Endothelial cell of umbilical vein (primary cell): ENCODE results near the gene MTR.

Source experiments
- CTCF ChIP-seq, 2 donors: IDR thresholded peaks; 1 replicate in 1 of 2; 2 replicates in 1 of 2; pipeline ENCODE4 v1.5.1; 2011; ENCODE audit warnings: low read length in 2 of 2, mild to moderate bottlenecking in 2 of 2, moderate library complexity in 2 of 2, control low read depth in 1 of 2, inconsistent platforms in 1 of 2, low read depth in 1 of 2; ENCODE audit not compliant: insufficient read depth in 1 of 2; ENCODE audit errors: extremely low read depth in 1 of 2
- MYC ChIP-seq: IDR thresholded peaks from one replicate; pipeline ENCODE4 v1.6.1; 2011; ENCODE audit warnings: mild to moderate bottlenecking, low read depth, low read length
- POLR2AphosphoS5 ChIP-seq: IDR thresholded peaks from 2 replicates; pipeline ENCODE4 v1.6.1; 2012; ENCODE audit warnings: low read depth, mild to moderate bottlenecking, control low read depth, low read length, moderate library complexity; ENCODE audit not compliant: insufficient read depth

GRCh38 chr1:236821091-236821627 lies 26.1 kb downstream of the MTR start:
- TF ChIP-seq CTCF (IDR thresholded peaks at IDR 0.05; ENCODE audit: extremely low read depth in 1 of 2, insufficient read depth in 1 of 2, low read depth in 1 of 2, low read length in 2 of 2) (no peak), MYC (no peak), POLR2AphosphoS5 (no peak)
